WTC11 (cell line): ENCODE results near the gene IGSF23. TPM values are rescaled to one million over a fixed set of nuclear protein-coding genes. Genes with fewer than 3 reads are reported as not detected.

Experiments used
- ATAC-seq: fragments of 200-7000 bp; cut with Tn5 transposase; 2 replicates; pipeline ENCODE4 v1.10.0; 2021; ENCODE audit warnings: mild to moderate bottlenecking, moderate library complexity
- CTCF ChIA-PET: fragments of 300-600 bp; sonication (Branson Sonifier 250); formaldehyde crosslinking; loops from one replicate; lab custom pipeline; 2021; ENCODE audit warnings: antibody characterized with exemption; lab: Charles Lee
- POLR2A ChIA-PET: fragments of 350-600 bp; sonication (Branson Sonifier 250); formaldehyde crosslinking; loops from one replicate; lab custom pipeline; 2021; ENCODE audit warnings: antibody characterized with exemption; lab: Charles Lee
- DNase-seq: peaks from one replicate; pipeline ENCODE4 v3.0.0; 2021; ENCODE audit warnings: low spot score
- H3K27ac Mint-ChIP-seq: 2 replicates; pipeline ENCODE4 v1.8.0; 2021; ENCODE audit warnings: mixed read lengths
- H3K27me3 Mint-ChIP-seq: 2 replicates; pipeline ENCODE4 v1.8.0; 2021; ENCODE audit warnings: low read depth, mild to moderate bottlenecking, moderate library complexity, mixed read lengths
- H3K36me3 Mint-ChIP-seq: 2 replicates; pipeline ENCODE4 v1.8.0; 2021; ENCODE audit warnings: mixed read lengths
- H3K4me1 Mint-ChIP-seq: 2 replicates; pipeline ENCODE4 v1.8.0; 2022; ENCODE audit warnings: mixed read lengths
- H3K4me3 Mint-ChIP-seq: 2 replicates; pipeline ENCODE4 v1.8.0; 2021; ENCODE audit warnings: mild to moderate bottlenecking, moderate library complexity, mixed read lengths
- H3K9me3 Mint-ChIP-seq: 2 replicates; pipeline ENCODE4 v1.8.0; 2021; ENCODE audit warnings: mixed read lengths
- ARID4B ChIP-seq: sonication (generic); formaldehyde crosslinking; IDR thresholded peaks from 2 replicates; pipeline ENCODE4 v1.8.0; 2023; ENCODE audit warnings: missing genetic modification reagents, mild to moderate bottlenecking, borderline replicate concordance
- ATF2 ChIP-seq: sonication (generic); formaldehyde crosslinking; IDR thresholded peaks from 2 replicates; pipeline ENCODE4 v1.8.1; 2022; ENCODE audit warnings: low read depth, missing genetic modification reagents, borderline replicate concordance
- ATF3 ChIP-seq: sonication (generic); formaldehyde crosslinking; conservative IDR thresholded peaks from 2 replicates; pipeline ENCODE4 v1.8.1; 2022; ENCODE audit warnings: mild to moderate bottlenecking, missing genetic modification reagents
- GABPB1 ChIP-seq: sonication (generic); formaldehyde crosslinking; IDR thresholded peaks from 2 replicates; pipeline ENCODE4 v1.8.1; 2023; ENCODE audit warnings: mild to moderate bottlenecking, missing genetic modification reagents
- HMGA2 ChIP-seq: fragments of 250-450 bp; sonication (Bioruptor Pico); IDR thresholded peaks from 2 replicates; pipeline ENCODE4 v1.4.0; 2021; ENCODE audit warnings: mild to moderate bottlenecking, moderate library complexity
- NFYB ChIP-seq: sonication (generic); formaldehyde crosslinking; conservative IDR thresholded peaks from 2 replicates; pipeline ENCODE4 v1.8.0; 2022; ENCODE audit warnings: low read depth, missing genetic modification reagents
- PRRX2 ChIP-seq: fragments of 250-450 bp; sonication (Bioruptor Pico); IDR thresholded peaks from 2 replicates; pipeline ENCODE4 v1.8.0; 2021; ENCODE audit warnings: mild to moderate bottlenecking
- ZNF425 ChIP-seq: fragments of 250-450 bp; sonication (Bioruptor Pico); conservative IDR thresholded peaks from 2 replicates; pipeline ENCODE4 v1.9.0; 2021; ENCODE audit warnings: mild to moderate bottlenecking
- ZNF671 ChIP-seq: fragments of 250-450 bp; sonication (Bioruptor Pico); IDR thresholded peaks from 2 replicates; pipeline ENCODE4 v1.8.0; 2021; ENCODE audit warnings: mild to moderate bottlenecking
- total RNA-seq: library from RNA; stranded (reverse); gene quantifications from 3 replicates; pipeline ENCODE4 v1.2.3, GENCODE V29; 2021
- TF ChIP-seq, protein P1 (sequence below): sonication (generic); formaldehyde crosslinking; IDR thresholded peaks from 2 replicates; pipeline ENCODE4 v1.8.0; 2022; ENCODE audit warnings: mild to moderate bottlenecking, missing genetic modification reagents
- TF ChIP-seq, protein P2 (sequence below): sonication (generic); formaldehyde crosslinking; IDR thresholded peaks from 2 replicates; pipeline ENCODE4 v1.8.1; 2022; ENCODE audit warnings: missing genetic modification reagents, borderline replicate concordance
- TF ChIP-seq, protein P3 (sequence below): fragments of 250-450 bp; sonication (Bioruptor Pico); IDR thresholded peaks from 2 replicates; pipeline ENCODE4 v2.1.2; 2022; ENCODE audit warnings: mild to moderate bottlenecking, moderate library complexity

Gene IGSF23
- total RNA-seq, 1 experiment from 2014 or later: not detected

DNA sequence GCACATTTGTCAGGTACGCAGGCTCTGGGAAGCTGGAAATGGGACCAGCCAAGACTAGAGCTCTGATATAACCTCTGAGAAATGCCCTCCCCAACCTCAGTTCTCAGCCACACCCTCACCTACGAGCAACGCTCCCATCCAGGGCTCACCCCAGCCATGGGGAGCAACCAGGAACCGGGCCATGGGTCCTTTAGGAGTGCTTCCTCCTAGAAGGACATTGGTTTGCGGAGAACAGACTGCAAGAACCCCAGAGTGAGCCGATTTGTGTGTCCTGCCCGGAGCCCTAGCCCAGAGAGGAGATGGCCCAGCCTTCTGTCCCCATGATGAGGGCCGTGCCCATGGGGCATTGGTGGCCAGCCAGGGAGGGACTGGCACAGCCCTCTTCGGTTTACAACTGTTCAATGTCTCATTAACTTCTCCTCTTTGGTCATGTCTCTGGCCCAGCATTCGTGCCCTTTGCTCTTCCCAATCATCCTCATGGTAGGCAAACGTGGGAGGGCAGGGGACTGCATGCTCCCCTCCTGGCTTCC lies 32.9 kb upstream of the IGSF23 start:
- H3K4me3 Mint-ChIP-seq: no peak overlapping the region
- peaks cover 7% of the 10 kb centered on the region for H3K4me1 Mint-ChIP-seq
- H3K36me3 Mint-ChIP-seq: peaks cover 4% of the 10 kb centered on the region
- no peak for TF ChIP-seq ZNF425 (CRISPR knock-in tag)
- TF ChIP-seq ARID4B (CRISPR knock-in tag): no peak
- TF ChIP-seq NFYB (CRISPR knock-in tag): no peak
- TF ChIP-seq, protein P1, sequence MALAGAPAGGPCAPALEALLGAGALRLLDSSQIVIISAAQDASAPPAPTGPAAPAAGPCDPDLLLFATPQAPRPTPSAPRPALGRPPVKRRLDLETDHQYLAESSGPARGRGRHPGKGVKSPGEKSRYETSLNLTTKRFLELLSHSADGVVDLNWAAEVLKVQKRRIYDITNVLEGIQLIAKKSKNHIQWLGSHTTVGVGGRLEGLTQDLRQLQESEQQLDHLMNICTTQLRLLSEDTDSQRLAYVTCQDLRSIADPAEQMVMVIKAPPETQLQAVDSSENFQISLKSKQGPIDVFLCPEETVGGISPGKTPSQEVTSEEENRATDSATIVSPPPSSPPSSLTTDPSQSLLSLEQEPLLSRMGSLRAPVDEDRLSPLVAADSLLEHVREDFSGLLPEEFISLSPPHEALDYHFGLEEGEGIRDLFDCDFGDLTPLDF: no peak
- TF ChIP-seq ATF3 (CRISPR knock-in tag): no peak
- no peak for TF ChIP-seq PRRX2 (CRISPR knock-in tag)
- TF ChIP-seq, protein P2, sequence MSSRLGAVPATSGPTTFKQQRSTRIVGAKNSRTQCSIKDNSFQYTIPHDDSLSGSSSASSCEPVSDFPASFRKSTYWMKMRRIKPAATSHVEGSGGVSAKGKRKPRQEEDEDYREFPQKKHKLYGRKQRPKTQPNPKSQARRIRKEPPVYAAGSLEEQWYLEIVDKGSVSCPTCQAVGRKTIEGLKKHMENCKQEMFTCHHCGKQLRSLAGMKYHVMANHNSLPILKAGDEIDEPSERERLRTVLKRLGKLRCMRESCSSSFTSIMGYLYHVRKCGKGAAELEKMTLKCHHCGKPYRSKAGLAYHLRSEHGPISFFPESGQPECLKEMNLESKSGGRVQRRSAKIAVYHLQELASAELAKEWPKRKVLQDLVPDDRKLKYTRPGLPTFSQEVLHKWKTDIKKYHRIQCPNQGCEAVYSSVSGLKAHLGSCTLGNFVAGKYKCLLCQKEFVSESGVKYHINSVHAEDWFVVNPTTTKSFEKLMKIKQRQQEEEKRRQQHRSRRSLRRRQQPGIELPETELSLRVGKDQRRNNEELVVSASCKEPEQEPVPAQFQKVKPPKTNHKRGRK: no peak
- TF ChIP-seq, protein P3, sequence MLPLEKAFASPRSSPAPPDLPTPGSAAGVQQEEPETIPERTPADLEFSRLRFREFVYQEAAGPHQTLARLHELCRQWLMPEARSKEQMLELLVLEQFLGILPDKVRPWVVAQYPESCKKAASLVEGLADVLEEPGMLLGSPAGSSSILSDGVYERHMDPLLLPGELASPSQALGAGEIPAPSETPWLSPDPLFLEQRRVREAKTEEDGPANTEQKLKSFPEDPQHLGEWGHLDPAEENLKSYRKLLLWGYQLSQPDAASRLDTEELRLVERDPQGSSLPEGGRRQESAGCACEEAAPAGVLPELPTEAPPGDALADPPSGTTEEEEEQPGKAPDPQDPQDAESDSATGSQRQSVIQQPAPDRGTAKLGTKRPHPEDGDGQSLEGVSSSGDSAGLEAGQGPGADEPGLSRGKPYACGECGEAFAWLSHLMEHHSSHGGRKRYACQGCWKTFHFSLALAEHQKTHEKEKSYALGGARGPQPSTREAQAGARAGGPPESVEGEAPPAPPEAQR: no peak
- TF ChIP-seq HMGA2 (CRISPR knock-in tag): no peak
- TF ChIP-seq ATF2 (CRISPR knock-in tag): no peak
- TF ChIP-seq ZNF671 (CRISPR knock-in tag): no peak
- TF ChIP-seq GABPB1 (CRISPR knock-in tag): no peak
- TF ChIP-seq, all 79 proteins: peak for 0
- Mint-ChIP-seq H3K27me3 (peaks cover 10% of the 10 kb centered on the region), H3K27ac (no peak overlapping the region), H3K9me3 (peaks cover 10% of the 10 kb centered on the region)
- CTCF ChIA-PET: interaction anchor here (0.5 to 3.0 kb wide), 5 partner anchors 9 to 440 kb away, joined by 3 to 13 read pairs (median 5); no protein-coding TSS in a partner anchor
- DNase-seq (no peak), ATAC-seq (no peak)
- POLR2A ChIA-PET: no interaction called here
